ENCODE measurements around the gene ZCCHC7.
A peak's percentile ranks its signal among the peaks of the same experiment; 100 is the strongest.
"Not testable (repeated sequence)": the region's sequence is repeated elsewhere in the genome, so short reads cannot be mapped to it uniquely, and the experiment has no call there.

The ZCCHC7 gene

GRCh38 chr9:37301042-37301853, 180.9 kb downstream of the ZCCHC7 start:
- DNase-seq, result peak; percentile 34

GRCh38 chr9:37301854-37302172, 181.4 kb downstream of the ZCCHC7 start:
- no peak for DNase-seq

- peak; percentile 16 for DNase-seq
Measured at GRCh38 chr9:37302277-37302676, 181.9 kb downstream of the ZCCHC7 start.

- DNase-seq, result not testable (repeated sequence)
Measured at GRCh38 chr9:37303272-37303671, 182.9 kb downstream of the ZCCHC7 start.

- DNase-seq, result no peak
Measured at GRCh38 chr9:37309136-37309535, 188.8 kb downstream of the ZCCHC7 start.

- DNase-seq, result no peak
Measured at GRCh38 chr9:37311938-37312708, 191.7 kb downstream of the ZCCHC7 start.

GRCh38 chr9:37324261-37324683, 203.9 kb downstream of the ZCCHC7 start:
- no peak for DNase-seq

GRCh38 chr9:37324691-37325490, 204.5 kb downstream of the ZCCHC7 start:
- DNase-seq, result no peak

- peak; percentile 8 for DNase-seq
Measured at GRCh38 chr9:37325778-37326177, 205.4 kb downstream of the ZCCHC7 start.

GRCh38 chr9:37327553-37327952, 207.2 kb downstream of the ZCCHC7 start:
- DNase-seq, result no peak

GRCh38 chr9:37328556-37329227, 208.3 kb downstream of the ZCCHC7 start:
- no peak for DNase-seq

GRCh38 chr9:37329576-37329975, 209.2 kb downstream of the ZCCHC7 start:
- DNase-seq, result peak; percentile 64

- no peak for DNase-seq
Measured at GRCh38 chr9:37331871-37332270, 211.5 kb downstream of the ZCCHC7 start.

GRCh38 chr9:37332578-37332977, 212.2 kb downstream of the ZCCHC7 start:
- no peak for DNase-seq

- DNase-seq, result peak; percentile 85
Measured at GRCh38 chr9:37333288-37333687, 212.9 kb downstream of the ZCCHC7 start.

- no peak for DNase-seq
Measured at GRCh38 chr9:37335238-37335637, 214.9 kb downstream of the ZCCHC7 start.

GRCh38 chr9:37336150-37336549, 215.8 kb downstream of the ZCCHC7 start:
- peak; percentile 86 for DNase-seq

GRCh38 chr9:37337301-37337890, 217.0 kb downstream of the ZCCHC7 start:
- peak; percentile 84 for DNase-seq

- DNase-seq, result peak; percentile 53
Measured at GRCh38 chr9:37338218-37338617, 217.8 kb downstream of the ZCCHC7 start.

- no peak for DNase-seq
Measured at GRCh38 chr9:37339923-37340322, 219.5 kb downstream of the ZCCHC7 start.

- DNase-seq, result no peak
Measured at GRCh38 chr9:37340961-37341360, 220.6 kb downstream of the ZCCHC7 start.

GRCh38 chr9:37341704-37342103, 221.3 kb downstream of the ZCCHC7 start:
- no peak for DNase-seq
